Heart right ventricle (tissue), 16 donors: ENCODE measurements around the gene KCTD5. TPM values are rescaled to one million over a fixed set of nuclear protein-coding genes. Genes with fewer than 3 reads are reported as not detected.

Experiments used
- ATAC-seq, 8 donors: fragments of 200-7000 bp; cut with Tn5 transposase; one replicate each; pipeline ENCODE4 v1.9.1; 2020; ENCODE audit warnings: mild to moderate bottlenecking in 8 of 8, moderate library complexity in 8 of 8, moderate number of reproducible peaks in 1 of 8
- DNase-seq, 2 donors: peaks; one replicate each; pipeline ENCODE4 v3.0.0-alpha.2; 2020
- H3K27ac ChIP-seq, 10 donors: fragments of 200-600 bp; sonication (generic) in 2 of 10; one replicate each; pipeline versions ENCODE4 v1.5.0 to v1.8.0; 2020 to 2022; ENCODE audit warnings: mild to moderate bottlenecking in 3 of 10
- H3K27me3 ChIP-seq, 7 donors: fragments of 200-600 bp; one replicate each; pipeline ENCODE4 v1.8.0; 2021 to 2022; ENCODE audit warnings: mild to moderate bottlenecking in 2 of 7
- H3K36me3 ChIP-seq, 9 donors: fragments of 200-600 bp; sonication (generic) in 1 of 9; one replicate each; pipeline versions ENCODE4 v1.5.0 to v1.8.0; 2020 to 2022; ENCODE audit warnings: mild to moderate bottlenecking in 2 of 9
- H3K4me1 ChIP-seq, 9 donors: fragments of 200-600 bp; sonication (generic) in 1 of 9; one replicate each; pipeline versions ENCODE4 v1.5.0 to v1.8.0; 2020 to 2022; ENCODE audit warnings: mild to moderate bottlenecking in 4 of 9
- H3K4me3 ChIP-seq, 10 donors: fragments of 200-600 bp; sonication (generic) in 2 of 10; one replicate each; pipeline versions ENCODE4 v1.5.0 to v1.8.0; 2020 to 2022; ENCODE audit warnings: mild to moderate bottlenecking in 7 of 10, moderate library complexity in 2 of 10
- H3K9me3 ChIP-seq, 11 donors: fragments of 200-600 bp in 10 of 11; sonication (generic) in 2 of 11; one replicate each; pipeline versions ENCODE4 v1.5.0 to v1.8.0; 2013 to 2022; ENCODE audit warnings: mild to moderate bottlenecking in 2 of 11, control low read depth in 1 of 11, moderate library complexity in 1 of 11
- WGBS, 2 donors: extraction: QIAGEN DNeasy Blood & Tissue Kit; methylation state at CpG; one replicate each; pipeline ENCODE4 v1.1.7; 2013; ENCODE audit warnings: inconsistent platforms in 1 of 2; 5-methylcytosine and 5-hydroxymethylcytosine counted together
- intact Hi-C, 10 donors: fragments of 100-400 bp; cut with DNase I; formaldehyde crosslinking; loops; one replicate each; pipeline versions ENCODE4 v1.11.1 to v1.14.2; 2022
- polyA plus RNA-seq, 2 donors: library from polyadenylated mRNA; stranded (reverse); fragments of 200-250 nt; gene quantifications; one replicate each; pipeline ENCODE4 v1.2.3, GENCODE V29; 2013
- total RNA-seq, 10 donors: library from RNA; stranded (reverse); fragmentation: NEBNext Ultra II Directional in 3 of 10; extraction: Animal tissue kit (Norgen Biotek cat#: 25700) in 3 of 10; gene quantifications; one replicate each; pipeline versions ENCODE4 v1.2.1 to v1.2.4, GENCODE V29; 2021 to 2023
- TF ChIP-seq, protein P1 (sequence below), 9 donors: fragments of 200-600 bp; sonication (generic) in 2 of 9; IDR thresholded peaks; one replicate each; pipeline versions ENCODE4 v1.5.0 to v1.8.0; 2021 to 2022; ENCODE audit warnings: antibody characterized with exemption in 9 of 9, mild to moderate bottlenecking in 5 of 9, moderate library complexity in 1 of 9
- donor health status: Arrhythmogenic right ventricular cardiomyopathy.
- donor health status: ischemic (EF 13 %, LVEDD 7.1; RV severe dilation, severe dysfunction).
- donor health status: healthy with polysubstance abuse.
- donor health status: DM: no; HTN: yes; CAD: no.
- donor health status: DM: no; HTN: no; CAD: no.
- donor health status: ischemic (EF 25% LVEDD 6.9; RV normal size, moderate dysfunction).
- donor health status: ischemic (EF 25% LVEDD 5.7; RV mildly dilated, moderate dysfunction).
- donor health status: healthy.
- donor health status: DM: yes; HTN: yes; CAD: no.
- donor health status: Ischemic cardiomyopathy.
- donor health status: ischemic (EF 35%, LVEDD 5.7; RV mildly dilated, moderate dysfunction).
- donor health status: nonischemic (EF 11% LVEDD 7.7; RV severe dilation, severe dysfunction).
- donor health status: DM: yes; HTN: yes; CAD: no.
- donor health status: PGD.
- donor health status: ischemic (EF 29% LVEDD 5.4; RV normal size, mild dysfunction).
- donor health status: nonischemic (EF 23%, LVEDD 6.1; RV moderate dilation, normal function).

The KCTD5 gene
- total and polyA plus RNA-seq, 12 donors: 8.5 to 22.4 (median 11.6) TPM

DNA sequence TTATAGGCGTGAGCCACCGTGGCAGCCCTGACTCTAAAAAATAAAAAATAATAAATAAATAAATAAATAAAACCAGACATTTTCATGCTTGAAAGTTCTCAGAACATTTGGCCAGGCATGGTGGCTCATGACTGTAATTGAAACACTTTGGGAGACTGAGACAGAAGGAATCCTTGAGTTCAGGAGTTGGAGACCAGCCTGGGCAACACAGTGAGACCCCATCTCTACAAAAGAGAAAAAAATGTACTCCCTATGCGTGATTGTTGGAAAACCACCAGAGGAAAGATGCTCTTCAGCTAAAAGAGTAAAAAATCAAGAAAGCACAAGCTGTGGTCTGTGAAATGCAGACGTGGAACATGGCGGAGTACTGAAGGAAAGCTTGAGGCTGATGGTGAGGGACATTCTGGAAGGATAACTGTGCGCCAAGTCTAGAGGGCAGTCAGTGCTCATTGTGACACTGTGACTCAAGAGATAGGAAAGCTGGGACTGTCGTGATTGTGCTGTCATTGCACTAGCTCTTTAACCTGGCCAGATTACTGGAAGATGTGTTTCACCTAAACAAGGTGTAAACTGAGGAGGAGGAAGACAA, 41.9 kb downstream of the KCTD5 start:
- H3K27ac ChIP-seq: no peak overlapping the region
- TF ChIP-seq, protein P1, sequence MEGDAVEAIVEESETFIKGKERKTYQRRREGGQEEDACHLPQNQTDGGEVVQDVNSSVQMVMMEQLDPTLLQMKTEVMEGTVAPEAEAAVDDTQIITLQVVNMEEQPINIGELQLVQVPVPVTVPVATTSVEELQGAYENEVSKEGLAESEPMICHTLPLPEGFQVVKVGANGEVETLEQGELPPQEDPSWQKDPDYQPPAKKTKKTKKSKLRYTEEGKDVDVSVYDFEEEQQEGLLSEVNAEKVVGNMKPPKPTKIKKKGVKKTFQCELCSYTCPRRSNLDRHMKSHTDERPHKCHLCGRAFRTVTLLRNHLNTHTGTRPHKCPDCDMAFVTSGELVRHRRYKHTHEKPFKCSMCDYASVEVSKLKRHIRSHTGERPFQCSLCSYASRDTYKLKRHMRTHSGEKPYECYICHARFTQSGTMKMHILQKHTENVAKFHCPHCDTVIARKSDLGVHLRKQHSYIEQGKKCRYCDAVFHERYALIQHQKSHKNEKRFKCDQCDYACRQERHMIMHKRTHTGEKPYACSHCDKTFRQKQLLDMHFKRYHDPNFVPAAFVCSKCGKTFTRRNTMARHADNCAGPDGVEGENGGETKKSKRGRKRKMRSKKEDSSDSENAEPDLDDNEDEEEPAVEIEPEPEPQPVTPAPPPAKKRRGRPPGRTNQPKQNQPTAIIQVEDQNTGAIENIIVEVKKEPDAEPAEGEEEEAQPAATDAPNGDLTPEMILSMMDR (IDR thresholded peaks at IDR 0.05): no peak
- H3K4me3 ChIP-seq: no peak overlapping the region
- H3K9me3 ChIP-seq: no peaks in the 10 kb centered on the region
- WGBS, 2 donors: 80 to 81% methylated on average over 7 of the region's 7 CpGs
- DNase-seq (no peak), ATAC-seq (no peak)
- H3K27me3 ChIP-seq: peaks cover 0 to 14% (median 0%) of the 10 kb centered on the region in 7 donors
- peaks cover 3 to 23% (median 20%) of the 10 kb centered on the region in 9 donors for H3K4me1 ChIP-seq
- no peaks in the 10 kb centered on the region for H3K36me3 ChIP-seq
- intact Hi-C loops: loop anchor here in 1 of 10 donors (5.0 kb wide), 1 partner anchor 42 kb away; the partner anchor contains the start of gene KCTD5

DNA sequence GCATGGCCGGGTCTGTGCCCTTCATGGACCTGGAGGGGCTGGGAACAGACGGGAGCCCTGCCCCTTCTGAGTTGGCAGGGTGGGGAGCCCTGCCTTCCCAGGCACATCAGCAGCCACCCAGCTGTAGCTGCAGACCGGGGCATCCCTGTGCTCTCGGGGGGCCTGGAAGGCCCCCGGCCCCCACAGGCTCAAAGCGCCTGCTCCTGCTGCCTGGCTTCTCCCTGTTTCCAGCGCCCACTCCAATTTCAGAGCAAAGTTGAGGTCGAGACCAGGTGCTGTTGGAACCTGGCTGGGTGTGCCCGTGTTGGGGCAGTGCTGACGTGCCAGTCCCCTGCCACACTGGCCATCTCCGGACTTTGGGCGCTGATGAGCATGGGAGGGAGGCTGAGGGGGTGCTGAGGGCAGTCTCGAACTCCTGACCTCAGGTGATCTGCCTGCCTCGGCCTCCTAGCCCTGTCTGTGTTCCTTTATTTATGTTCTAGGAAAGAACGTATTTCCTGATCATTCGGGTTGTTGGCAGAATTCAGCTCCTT, 42.6 kb downstream of the KCTD5 start:
- H3K27ac ChIP-seq: no peak overlapping the region
- H3K36me3 ChIP-seq: no peaks in the 10 kb centered on the region
- WGBS, 2 donors: 70 to 75% methylated on average over 16 of the region's 16 CpGs
- H3K4me3 ChIP-seq: no peak overlapping the region
- no peak for DNase-seq
- H3K27me3 ChIP-seq: peaks cover 0 to 14% (median 0%) of the 10 kb centered on the region in 7 donors
- no peaks in the 10 kb centered on the region for H3K9me3 ChIP-seq
- intact Hi-C loops: loop anchor here in 1 of 10 donors (5.0 kb wide), 1 partner anchor 43 kb away; the partner anchor contains the start of gene KCTD5
- no peak for ATAC-seq
- peaks cover 0 to 16% (median 14%) of the 10 kb centered on the region in 9 donors for H3K4me1 ChIP-seq
- TF ChIP-seq, protein P1 (IDR thresholded peaks at IDR 0.05): no peak

DNA sequence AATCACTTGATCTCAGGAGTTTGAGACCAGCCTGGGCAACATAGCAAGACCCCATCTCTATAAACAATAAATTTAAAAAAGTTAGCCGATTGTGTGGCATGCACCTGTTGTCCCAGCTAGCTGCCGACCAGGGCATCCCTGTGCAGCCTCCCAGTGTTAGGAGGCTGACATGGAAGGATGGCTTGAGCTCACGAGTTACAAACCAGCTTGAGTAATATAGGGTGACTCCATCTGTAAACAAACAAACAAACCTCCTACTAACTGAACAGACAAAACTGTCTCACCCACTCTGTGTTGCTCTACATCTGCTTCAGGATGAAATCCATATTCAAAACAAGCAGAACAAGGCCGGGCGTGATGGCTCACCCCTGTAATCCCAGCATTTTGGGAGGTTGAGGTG, 44.6 kb downstream of the KCTD5 start:
- Histone ChIP-seq H3K36me3 (no peaks in the 10 kb centered on the region), H3K9me3 (no peaks in the 10 kb centered on the region), H3K4me3 (no peak overlapping the region), H3K27me3 (peaks cover 0 to 14% (median 0%) of the 10 kb centered on the region in 7 donors), H3K27ac (no peak overlapping the region), H3K4me1 (peaks cover 0 to under 1% (median 0%) of the 10 kb centered on the region in 9 donors)
- WGBS, 2 donors: 85 to 89% methylated on average over 5 of the region's 5 CpGs
- no peak for DNase-seq
- no peak for ATAC-seq
- TF ChIP-seq, protein P1 (IDR thresholded peaks at IDR 0.05): no peak
- intact Hi-C loops: no loop called here

DNA sequence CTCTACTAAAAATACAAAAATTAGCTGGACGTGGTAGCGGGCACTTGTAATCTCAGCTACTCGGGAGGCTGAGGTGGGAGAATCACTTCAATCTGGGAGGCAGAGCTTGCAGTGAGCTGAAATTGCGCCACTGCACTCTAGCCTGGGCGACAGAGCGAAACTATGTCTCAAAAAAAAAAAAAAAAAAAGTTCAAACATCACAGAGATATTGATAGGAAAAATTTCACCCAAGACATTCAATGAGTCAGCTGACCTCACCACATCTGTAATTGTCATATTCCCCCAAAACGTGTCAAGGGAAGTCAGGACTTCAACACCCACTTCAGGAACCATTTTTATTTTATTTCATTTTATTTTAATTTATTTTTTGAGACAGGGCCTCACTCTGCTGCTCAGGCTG, 45.7 kb downstream of the KCTD5 start:
- Histone ChIP-seq H3K9me3 (no peaks in the 10 kb centered on the region), H3K36me3 (no peaks in the 10 kb centered on the region), H3K27me3 (peaks cover 0 to 14% (median 0%) of the 10 kb centered on the region in 7 donors), H3K4me3 (no peak overlapping the region), H3K4me1 (no peaks in the 10 kb centered on the region), H3K27ac (no peak overlapping the region)
- no peak for ATAC-seq
- intact Hi-C loops: no loop called here
- WGBS, 2 donors: 87 to 91% methylated on average over 7 of the region's 7 CpGs
- TF ChIP-seq, protein P1 (IDR thresholded peaks at IDR 0.05): no peak
- no peak for DNase-seq
